NCI-H1436 (cell line): ENCODE results near the gene DPP6.
A peak's percentile ranks its signal among the peaks of the same experiment; 100 is the strongest.

Experiments
- DNase-seq: peaks from one replicate; lab custom pipeline; 2025; lab: John Stamatoyannopoulos, UW

The DPP6 gene

DNA sequence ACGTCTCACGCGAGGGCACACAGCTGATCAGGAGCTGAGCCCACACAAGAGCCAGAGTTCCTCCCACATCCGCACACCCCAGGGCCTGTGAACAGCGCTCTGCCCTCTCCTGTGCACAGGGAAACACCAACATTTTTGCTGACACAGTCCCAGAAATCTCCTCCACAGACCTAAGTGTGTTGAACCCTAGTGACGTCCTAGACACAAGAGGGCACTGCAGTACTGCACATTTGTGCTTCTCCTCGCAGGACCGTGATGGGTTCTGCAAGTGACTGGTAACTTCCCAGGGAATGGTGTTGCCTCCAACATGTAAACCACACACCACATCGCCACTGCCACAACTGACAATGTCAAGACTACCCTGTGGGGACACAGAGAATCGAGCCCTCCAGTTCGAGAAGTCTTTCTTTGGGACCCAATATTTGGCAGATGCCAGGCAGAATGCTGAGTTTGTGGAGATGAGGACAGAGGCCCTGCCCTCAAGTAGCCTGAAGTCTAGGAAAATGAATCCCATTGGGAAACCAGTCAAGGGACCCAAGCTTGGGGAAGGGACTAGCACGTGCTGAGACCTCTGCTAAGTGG, 780.5 kb downstream of the DPP6 start:
- no peak for DNase-seq

DNA sequence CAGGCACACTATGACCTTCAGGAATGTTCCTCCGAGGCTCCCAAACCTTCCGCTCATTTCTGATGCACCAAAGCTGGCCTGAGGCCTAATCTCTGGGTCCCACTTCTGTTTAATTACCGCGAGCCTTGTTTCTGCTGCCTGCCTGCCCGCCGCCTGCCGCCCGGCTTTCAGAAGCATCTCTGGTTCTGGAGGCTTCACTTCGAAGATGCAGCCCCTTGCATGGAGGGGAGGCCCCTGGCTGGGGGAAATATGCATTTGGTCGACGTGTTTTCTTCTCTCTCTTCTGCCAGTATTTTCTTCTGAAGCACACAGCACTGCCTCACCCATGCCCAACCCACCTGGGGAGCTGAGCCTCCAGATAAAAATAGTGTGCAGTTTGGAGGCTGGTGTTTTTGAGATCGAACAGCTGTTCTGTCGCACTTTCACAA, 783.8 kb downstream of the DPP6 start:
- no peak for DNase-seq

DNA sequence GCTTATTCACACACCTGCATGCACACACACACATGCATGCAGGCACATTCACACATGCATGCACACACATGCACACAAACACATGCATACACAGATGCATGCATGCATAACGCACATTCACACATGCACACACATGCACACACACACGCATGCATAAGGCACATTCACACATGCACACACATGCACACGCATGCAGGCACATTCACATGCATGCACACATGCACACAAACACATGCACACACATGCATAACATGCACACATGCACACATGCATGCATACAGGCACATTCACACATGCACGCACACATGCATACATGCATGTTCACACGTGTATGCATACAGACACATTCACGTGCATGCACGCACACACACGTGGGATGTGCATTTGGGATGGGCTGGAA, 784.9 kb downstream of the DPP6 start:
- DNase-seq, result no peak

DNA sequence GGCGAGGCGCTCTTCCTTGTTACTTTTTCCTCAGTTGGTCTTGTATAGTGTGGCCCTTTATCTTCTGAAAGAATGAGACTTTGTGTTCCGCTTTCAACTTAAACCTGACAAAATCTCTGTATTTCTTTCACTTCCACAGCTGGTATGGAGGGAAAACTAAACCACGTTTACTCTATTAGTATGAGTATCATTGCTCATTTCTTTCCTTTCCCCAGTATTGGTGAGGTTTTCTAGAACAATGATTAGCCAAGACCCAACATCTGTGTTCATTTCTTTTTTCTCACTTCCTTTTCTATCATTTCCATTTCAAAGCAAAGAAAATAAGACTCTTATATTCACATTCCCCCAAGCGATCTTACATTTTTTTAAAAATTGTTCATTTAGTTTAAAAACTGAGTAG, 785.4 kb downstream of the DPP6 start:
- DNase-seq, result no peak

DNA sequence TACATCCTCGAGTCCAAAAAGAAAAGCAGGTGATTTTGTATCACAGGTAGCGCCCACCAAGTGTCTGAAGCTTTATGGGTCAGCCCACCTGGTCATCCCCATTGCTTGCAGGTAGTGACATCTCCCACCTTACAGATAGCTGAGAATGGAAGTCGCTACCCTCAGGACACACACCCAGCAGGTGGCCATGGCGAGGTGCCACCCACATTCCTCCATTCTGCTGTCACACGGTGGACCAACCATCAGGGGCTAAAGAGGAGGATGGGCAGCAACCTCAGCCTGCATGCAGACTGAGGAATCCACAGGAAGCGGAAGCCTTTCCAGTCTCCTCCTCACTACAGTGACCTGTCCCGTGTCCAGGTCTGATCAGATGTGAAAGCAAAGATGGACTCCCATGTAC, 787.9 kb downstream of the DPP6 start:
- DNase-seq, result no peak

DNA sequence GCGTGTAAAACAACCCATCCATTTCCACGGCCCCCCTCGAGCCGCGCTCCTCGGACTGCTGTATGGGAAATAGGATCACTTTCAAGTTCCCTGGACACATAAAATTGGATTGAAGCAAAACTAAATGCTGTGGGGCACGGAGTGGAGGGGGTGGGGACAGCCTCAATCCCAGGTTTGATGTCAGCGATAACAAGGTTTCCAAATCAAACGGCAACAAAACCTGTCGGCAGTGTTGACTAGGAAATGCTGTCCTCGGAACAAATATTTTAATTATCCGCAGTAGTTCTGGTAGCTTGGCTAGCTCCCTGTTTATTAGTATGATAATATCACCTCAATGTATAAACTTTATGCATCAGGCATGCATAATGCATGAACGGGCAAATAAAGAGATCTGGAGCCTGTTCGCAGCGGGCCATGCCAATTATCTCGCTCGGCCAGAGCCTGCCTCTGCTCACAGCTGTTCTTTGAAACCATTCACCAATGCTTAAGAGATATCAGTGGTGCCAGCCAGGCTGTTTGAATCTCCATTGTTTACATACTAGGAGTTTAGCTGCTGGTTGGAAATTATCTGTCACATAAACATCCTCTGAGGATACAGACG, 789.6 kb downstream of the DPP6 start:
- DNase-seq, result peak; percentile 17

DNA sequence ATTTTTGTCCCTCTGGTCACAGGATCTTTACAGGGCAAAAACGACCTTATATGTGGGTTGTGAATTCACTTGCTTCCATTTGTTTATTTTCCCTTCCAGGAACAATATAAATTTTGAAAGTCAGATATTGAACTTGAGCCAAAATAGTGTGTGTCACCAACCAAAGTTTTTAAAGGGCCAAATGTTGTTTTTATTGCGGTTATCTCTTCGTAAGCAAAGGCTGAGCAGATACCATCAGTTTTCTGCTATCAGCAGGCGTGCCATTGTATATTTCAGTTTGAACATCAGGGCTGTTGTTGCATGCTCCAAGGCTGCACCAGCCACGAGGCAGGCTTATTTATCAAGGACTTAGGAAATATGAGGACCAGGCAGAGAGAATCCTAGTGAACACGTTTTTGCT, 790.4 kb downstream of the DPP6 start:
- DNase-seq, result no peak

DNA sequence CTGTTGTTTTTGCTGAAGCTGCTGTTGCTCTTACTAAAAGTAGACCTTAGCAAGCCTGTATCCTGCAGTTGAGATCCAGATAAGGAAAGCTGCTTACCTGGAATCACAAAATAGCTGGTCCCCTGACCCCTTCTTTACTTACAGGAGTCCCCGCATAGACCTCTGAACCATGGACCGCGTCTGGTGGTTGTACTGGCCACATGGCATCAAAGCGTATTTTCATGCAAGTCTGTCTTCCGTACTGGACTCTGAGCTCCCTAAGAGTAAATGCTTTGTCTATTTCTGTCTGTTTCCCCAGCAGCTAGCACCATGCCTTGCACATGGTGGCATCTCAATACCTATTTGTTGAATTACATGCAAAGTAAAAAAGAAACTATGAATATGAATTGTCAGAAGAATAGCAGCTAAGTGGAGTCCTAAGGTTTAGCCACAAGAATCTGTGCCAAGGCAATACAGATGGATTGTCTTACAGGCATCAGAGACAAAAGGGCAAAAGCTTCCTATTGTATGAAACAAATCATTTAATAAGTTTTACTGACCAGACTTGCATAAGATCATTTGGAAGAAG, 791.6 kb downstream of the DPP6 start:
- DNase-seq, result no peak

DNA sequence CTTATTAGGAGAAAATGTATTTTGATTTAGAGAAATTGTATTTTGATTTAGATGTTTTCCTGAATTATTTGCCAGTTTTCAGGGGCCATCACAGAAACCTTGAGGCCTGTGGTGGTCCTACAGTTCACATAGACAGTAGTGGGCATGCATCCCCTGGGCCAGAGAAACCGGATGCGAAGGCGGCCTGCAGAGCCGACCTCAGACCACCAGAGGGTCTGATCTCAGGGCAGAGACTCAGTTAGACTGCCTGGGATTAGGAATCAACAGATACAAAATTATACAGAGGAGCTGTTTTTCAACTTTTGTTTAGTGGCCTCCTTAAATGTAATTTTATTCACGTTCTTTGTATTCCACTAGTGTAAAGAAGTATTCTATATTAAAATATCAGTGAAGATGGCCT, 792.3 kb downstream of the DPP6 start:
- no peak for DNase-seq

DNA sequence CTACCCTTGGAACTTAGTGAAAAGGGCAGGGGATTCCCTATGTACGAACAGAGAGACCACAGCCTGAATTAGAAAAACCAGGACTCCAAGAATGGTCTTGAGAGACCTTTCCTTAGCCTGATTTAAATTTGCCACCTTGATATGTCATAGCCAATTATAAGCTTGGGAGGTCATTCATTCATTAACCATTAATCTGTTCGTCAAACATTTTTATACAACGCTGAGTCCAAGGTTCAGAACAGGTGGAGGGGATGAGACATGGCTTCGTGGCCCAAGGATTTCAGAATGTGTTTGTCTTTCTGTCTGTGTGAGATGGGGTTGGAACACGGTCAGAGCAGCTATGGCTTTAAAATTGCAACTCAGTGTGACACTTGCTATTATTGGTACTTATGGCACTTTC, 792.8 kb downstream of the DPP6 start:
- no peak for DNase-seq

DNA sequence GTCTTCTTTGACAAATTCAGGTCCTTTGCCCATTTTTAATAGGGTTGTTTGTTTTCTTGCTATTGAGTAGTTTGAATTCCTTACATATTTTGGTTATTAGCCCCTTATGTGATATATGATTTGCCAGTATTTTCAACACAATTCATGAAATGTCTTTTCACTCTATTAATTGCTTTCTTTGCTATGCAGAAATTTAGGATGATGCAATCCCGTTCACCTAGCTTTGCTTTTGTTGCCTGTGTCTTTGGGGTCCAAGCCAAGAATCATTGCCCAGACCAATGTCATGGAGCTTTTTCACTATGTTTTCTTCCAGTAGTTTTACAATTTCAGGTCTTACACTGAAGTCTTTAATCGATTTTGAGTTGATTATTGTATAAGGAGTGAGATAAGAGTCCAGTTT, 796.3 kb downstream of the DPP6 start:
- DNase-seq, result no peak

DNA sequence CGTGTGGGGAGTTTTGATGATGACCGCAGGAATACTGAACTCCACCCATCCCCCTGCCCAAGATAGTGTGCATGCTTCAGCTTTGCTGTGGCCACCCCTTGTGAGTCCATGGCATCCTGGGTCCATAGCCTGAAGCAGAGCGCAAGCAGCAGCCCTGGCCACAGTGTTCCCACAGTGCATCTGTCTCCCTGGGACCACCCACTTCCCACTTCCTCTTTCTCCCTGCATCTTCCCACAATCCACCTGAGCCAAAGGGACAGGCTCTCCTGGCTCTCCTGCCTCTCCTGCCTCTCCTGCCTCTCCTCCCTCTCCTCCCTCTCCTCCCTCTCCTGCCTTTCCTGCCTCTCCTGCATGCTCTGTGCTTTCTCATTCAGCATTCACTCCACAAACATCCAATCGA, 800.0 kb downstream of the DPP6 start:
- DNase-seq, result no peak

DNA sequence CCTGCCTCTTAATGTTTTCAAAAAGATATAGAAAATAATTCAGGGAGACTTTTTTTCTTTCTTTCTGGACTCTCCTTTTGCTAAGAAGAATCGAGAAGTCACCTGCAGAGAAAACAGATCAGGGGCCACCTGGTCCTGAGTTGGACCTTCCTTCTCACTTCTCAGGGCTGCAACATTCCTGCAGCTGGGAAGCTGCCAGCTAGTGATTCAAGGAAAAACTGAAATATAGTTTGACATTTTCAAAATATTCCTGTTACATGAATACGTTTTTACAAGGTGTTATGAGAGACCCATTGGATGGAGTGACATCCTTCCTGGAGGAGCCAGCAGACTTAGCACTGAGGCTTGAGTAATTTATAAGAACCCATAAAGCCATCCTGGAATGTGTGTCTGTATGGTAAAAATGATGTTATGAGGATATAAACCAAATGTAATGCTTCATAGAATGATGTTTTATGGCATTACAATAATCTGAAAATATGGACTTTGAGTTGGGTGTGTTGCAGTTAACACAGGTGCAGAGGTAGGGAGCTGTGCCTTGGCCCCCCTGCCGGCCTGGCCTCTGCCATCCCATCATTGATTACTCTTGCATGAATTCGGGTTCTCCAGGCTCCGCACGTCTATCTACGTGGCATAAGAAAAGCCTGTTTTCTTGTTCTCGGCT, 801.0 kb downstream of the DPP6 start:
- DNase-seq, result no peak

DNA sequence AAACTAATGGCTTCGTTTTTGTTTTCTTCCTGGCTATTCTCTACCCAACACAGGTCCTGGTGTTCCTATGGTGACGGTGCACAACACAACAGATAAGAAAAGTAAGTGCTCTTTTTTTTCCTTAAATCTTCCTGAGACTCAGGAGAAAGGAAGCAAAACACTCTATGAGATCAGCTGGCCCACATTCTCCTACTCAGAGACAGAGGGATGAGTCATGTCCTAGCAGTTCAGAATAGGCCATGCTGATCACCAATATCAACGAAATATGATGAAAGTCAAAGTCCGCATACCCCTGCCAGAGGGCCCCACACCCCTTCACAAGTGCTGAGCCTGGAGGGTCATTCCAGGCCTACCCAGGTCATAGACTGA, 801.5 kb downstream of the DPP6 start:
- DNase-seq, result no peak

DNA sequence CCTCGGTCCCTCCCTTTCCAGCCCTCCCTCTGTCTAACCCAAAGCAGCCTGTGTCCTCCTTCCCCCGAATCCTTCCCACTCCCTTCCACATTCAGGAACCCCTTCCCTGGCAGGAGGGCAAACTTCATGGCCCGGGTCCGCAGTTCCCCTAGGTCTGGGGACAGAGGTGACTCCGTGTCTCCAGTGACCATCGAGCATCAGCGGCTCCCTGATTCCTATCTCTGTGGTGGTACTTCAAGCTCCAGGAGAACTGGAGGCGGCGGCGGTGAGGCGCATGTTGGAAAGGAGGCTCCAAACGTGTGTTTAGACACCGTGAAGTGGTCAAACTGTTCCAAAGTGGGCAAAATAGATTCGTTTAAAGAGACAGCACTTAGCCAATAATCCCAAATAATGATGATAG, 802.6 kb downstream of the DPP6 start:
- no peak for DNase-seq

DNA sequence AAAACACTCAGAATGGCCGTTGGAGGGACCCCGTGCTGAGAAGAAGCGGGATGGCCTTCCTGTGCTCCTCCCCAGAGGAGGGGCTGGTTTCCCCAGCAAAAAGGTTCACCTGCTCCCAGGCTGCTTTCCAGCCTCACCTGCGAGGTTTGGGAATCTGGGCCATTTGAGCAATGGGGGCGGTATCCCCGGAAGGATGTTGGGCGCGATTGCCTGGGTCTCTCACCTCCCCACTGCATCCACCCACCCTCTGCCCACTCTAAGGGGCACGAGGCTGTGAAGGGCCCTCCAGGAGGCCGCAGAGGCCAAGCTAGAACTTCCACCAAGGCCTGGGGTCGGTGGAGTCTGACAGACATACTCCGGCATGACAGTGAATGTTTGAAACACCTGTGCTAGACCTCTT, 803.2 kb downstream of the DPP6 start:
- no peak for DNase-seq

DNA sequence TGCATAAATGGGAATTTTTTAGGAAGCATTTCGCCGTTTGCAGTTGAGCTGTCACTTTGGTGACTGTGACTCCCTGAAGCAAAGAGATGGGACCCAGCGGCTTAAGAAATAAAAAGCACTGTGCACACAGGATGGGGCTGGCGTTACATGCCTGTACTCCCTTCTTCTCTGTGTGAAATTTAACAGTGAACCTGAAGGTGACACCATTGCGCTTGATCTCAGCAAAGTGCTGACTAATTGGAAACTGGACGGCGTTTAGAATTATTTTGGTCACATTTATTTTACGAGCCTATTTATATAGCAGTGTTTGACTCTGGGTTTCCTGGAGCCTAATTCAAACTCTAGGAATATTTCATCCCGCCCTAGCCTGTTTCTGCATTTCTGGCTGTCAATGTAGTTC, 804.5 kb downstream of the DPP6 start:
- DNase-seq, result no peak

DNA sequence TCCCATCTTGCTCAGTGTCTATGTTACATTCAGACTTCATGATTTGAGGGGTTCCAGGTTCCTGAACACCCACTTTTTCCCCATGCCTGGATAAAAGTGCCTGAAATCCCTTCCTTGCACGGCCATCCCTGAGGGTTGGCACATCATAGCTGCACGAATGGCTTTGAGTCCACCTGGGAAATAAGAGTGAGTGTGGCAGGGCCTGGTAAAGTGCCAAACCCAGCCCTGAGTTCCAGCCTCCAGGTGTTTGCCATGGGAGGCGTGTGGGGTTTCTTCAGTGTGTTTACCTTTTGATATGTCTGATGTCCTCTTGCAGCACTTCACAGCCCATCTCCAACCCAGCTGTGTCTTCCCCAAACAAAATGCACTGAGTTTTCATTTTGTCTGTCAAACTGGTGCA, 805.0 kb downstream of the DPP6 start:
- no peak for DNase-seq

DNA sequence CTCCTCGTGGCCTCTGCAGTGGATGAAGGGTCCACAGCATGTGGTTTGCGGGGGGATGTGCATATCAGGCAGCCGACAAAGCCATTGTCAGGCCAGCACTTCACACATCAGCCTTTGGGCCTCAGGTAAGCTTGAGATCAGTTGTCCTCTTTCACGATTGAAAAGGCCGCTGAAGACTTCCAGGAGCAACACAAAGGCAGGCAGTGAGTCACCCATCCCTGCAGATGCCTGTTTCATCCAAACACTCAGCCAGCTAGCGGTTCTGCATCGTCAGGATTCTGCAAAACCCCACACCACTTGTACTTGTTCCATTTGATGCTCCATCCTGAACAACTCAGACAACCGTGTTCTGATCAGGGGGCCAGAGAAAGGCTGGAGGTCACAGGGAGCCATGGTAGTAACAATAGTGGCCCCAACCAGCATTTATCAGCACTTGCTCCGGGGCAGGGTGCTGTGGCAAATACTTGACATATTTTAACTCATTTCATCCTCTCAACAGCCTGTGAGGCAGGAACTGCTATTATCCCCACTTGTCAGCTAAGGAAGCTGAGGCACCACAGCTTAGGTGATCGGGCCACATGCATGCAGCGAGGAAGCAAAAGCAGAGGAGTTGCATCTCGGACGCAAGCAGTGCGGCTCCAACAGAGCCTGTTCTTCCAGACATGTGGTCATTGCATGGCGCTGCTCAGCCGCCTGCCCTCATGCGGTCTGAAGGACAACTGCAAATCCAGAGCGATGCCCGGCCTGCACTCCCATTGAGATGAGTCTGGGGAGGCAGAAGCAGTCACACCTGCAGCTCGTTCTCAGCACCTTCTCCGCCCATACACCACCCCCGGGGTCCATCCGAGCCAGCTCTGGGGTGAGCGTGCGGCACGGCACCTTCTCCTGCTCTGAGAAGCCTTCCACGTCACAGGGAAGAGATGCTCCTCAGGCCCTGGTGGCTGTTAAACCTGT, 805.8 kb downstream of the DPP6 start:
- DNase-seq, result no peak

DNA sequence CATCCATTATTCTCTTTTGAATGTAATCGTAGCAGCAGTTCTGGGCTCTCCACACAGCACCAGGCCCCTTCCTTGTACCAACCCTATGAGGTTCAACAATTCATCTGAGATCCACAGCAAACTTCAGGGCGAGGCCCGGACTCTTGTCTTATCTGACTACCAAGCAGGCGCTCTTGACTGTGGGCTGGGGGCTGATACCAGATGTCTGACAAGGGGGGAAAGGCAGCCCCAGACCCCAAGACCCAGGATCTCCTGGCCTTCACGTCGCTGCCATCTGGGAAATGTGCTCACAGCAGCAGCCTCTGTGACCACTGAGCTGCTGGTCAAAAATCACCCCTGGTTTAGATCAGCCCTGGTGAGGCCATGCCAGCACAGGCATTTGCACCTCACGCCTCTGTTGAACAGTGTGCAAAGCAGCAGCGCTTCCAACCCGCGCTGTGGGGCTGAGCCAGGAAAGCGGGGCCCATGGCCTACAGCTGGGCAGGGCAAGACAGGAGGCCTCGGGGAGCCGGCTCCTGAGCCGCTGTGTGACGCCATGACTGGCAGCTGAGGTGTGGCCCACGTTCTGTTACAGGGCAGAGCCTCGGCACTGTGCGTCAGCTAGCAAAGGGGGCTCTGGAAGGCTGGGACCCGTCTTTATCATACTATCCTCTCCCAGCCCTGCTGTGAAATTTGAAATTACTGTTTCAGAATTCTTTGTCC, 806.8 kb downstream of the DPP6 start:
- no peak for DNase-seq

DNA sequence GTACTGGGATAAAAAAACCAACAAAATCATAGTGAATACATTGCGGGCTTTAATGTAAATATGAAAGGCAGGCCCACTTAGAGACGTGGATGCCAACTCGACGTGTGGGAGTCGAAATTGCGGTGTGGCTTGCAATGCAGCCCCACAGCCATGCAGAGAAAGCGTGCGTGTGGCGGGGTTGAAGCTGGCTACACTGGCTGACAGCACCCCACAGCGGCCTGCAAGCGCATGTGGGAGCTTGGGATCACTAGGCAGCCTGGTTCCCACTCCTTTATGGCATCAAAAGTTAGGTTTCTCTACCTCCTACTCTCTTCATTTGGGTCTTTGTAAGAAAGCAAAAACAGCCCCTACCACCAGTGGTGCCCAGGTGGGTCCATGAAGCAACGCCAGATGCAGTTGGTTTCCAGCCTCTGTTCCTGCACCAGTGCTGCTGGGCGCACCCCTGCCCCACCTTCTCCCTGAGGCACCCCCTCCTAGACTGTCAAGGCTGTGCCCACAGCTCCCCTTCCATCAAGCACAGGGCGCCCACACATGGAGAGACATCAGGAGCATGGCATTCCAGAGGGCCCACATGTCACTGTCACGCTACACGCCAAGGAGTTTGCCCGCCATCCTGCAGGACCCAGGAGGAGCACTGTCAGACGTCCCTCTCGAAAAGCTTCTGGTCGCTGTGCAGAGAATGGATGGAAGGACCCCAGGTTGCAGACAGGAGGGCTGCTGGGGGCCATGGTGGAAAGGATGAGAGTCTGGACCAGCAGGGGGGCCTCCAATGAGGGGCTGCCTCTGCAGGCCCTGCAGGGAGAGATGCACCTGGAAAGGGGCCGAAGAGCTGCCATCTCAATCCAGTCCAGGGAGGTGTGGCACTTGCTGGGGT, 807.8 kb downstream of the DPP6 start:
- no peak for DNase-seq
